Lower leg skin (tissue), 3 donors: ENCODE measurements around the gene PRPF38B.

Experiments
- POLR2A ChIP-seq, 2 donors: fragments of 450-650 bp; IDR thresholded peaks; one replicate each; pipeline ENCODE4 v1.6.1; 2016 to 2017; ENCODE audit warnings: antibody characterized with exemption in 2 of 2, mild to moderate bottlenecking in 1 of 2, moderate library complexity in 1 of 2
- TF ChIP-seq, protein P1 (sequence below), 3 donors: fragments of 450-650 bp; IDR thresholded peaks; one replicate each; pipeline ENCODE4 v1.5.1; 2016; ENCODE audit warnings: antibody characterized with exemption in 3 of 3, mild to moderate bottlenecking in 3 of 3, moderate library complexity in 2 of 3

DNA sequence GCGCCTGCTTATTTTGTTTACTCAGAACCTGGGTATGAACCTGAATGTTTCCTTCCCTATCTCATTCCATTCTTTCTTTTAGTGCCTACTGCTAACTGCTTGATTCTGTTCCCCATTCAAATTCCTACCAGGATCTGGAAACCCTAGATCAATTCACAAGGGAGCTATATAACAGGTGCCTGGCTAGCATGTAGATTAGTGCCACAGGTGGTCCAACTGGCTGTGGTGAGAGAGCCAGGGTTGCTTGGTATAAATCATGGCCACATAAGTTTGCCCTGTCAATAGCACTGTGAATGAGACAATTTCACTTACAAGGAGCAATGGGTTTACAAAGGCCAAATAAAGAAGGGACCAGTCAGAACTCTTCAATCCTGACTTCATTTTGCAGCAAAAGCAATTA, 6.6 kb upstream of the PRPF38B start:
- TF ChIP-seq, protein P1, sequence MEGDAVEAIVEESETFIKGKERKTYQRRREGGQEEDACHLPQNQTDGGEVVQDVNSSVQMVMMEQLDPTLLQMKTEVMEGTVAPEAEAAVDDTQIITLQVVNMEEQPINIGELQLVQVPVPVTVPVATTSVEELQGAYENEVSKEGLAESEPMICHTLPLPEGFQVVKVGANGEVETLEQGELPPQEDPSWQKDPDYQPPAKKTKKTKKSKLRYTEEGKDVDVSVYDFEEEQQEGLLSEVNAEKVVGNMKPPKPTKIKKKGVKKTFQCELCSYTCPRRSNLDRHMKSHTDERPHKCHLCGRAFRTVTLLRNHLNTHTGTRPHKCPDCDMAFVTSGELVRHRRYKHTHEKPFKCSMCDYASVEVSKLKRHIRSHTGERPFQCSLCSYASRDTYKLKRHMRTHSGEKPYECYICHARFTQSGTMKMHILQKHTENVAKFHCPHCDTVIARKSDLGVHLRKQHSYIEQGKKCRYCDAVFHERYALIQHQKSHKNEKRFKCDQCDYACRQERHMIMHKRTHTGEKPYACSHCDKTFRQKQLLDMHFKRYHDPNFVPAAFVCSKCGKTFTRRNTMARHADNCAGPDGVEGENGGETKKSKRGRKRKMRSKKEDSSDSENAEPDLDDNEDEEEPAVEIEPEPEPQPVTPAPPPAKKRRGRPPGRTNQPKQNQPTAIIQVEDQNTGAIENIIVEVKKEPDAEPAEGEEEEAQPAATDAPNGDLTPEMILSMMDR (IDR thresholded peaks at IDR 0.05): no peak
- no peak for TF ChIP-seq POLR2A (IDR thresholded peaks at IDR 0.05)
